RWPE1 (cell line): ENCODE results near the gene NYAP2.

Source experiments
- CTCF ChIA-PET: fragments of 350-600 bp; sonication (Branson Sonifier 250); formaldehyde crosslinking; extraction: SDS; loops from one replicate; lab custom pipeline; 2021; lab: Yijun Ruan, JAX
- POLR2A ChIA-PET: fragments of 400-600 bp; formaldehyde crosslinking; extraction: SDS; loops from one replicate; lab custom pipeline; 2020; ENCODE audit warnings: antibody characterized with exemption; ENCODE audit not compliant: low non-redundant PET; lab: Yijun Ruan, JAX
- DNase-seq: peaks from one replicate; pipeline ENCODE4 v3.0.0; 2012; ENCODE audit warnings: low spot score
- H3K27ac ChIP-seq: fragments of 450-650 bp; 2 replicates; pipeline ENCODE4 v1.5.1; 2017
- CTCF ChIP-seq: fragments of 450-650 bp; conservative IDR thresholded peaks from 2 replicates; pipeline ENCODE4 v1.5.1; 2017; ENCODE audit warnings: low read depth, mild to moderate bottlenecking

Gene NYAP2

GRCh38 chr2:225402210-225402776, 2.8 kb downstream of the NYAP2 start:
- no peak overlapping the region for H3K27ac ChIP-seq
- ChIA-PET POLR2A (no interaction called here), CTCF (interaction anchor here (0.6 kb wide), 1 partner anchor 143 kb away, joined by 5 read pairs; no protein-coding TSS in a partner anchor)
- no peak for TF ChIP-seq CTCF
- no peak for DNase-seq

GRCh38 chr2:225411452-225411851, 11.9 kb downstream of the NYAP2 start:
- ChIA-PET CTCF (no interaction called here), POLR2A (no interaction called here)
- no peak for DNase-seq
- no peak overlapping the region for H3K27ac ChIP-seq
- TF ChIP-seq CTCF: no peak

DNA sequence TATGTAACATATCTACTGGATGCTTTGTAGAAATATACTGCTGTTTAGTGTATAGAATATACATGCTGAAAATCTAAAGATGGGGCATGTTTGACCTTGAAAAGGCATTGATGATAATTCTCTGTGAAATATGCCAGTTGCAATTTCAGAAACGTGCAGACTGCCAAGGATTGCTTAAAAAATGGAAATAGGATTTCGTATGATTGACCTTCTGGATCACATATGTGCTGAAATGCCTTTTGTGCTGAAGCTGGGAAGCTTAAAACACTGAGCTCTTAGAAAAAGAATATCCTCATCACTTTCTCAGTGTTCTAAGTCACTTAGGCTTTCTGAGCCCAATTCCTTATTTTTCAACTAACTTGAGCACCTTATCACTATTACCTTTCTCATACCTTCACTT, 14.3 kb downstream of the NYAP2 start:
- ChIA-PET POLR2A (no interaction called here), CTCF (no interaction called here)
- no peak for TF ChIP-seq CTCF
- H3K27ac ChIP-seq: no peak overlapping the region
- no peak for DNase-seq

GRCh38 chr2:225414902-225415301, 15.4 kb downstream of the NYAP2 start:
- TF ChIP-seq CTCF: no peak
- no peak for DNase-seq
- H3K27ac ChIP-seq: no peak overlapping the region
- CTCF ChIA-PET: interaction anchor here (0.6 kb wide), 1 partner anchor 1403 kb away, joined by 5 read pairs; no protein-coding TSS in a partner anchor
- POLR2A ChIA-PET: no interaction called here

GRCh38 chr2:225415341-225415740, 15.8 kb downstream of the NYAP2 start:
- DNase-seq: no peak
- no peak for TF ChIP-seq CTCF
- ChIA-PET CTCF (interaction anchor here (0.6 kb wide), 1 partner anchor 1403 kb away, joined by 5 read pairs; no protein-coding TSS in a partner anchor), POLR2A (no interaction called here)
- no peak overlapping the region for H3K27ac ChIP-seq

DNA sequence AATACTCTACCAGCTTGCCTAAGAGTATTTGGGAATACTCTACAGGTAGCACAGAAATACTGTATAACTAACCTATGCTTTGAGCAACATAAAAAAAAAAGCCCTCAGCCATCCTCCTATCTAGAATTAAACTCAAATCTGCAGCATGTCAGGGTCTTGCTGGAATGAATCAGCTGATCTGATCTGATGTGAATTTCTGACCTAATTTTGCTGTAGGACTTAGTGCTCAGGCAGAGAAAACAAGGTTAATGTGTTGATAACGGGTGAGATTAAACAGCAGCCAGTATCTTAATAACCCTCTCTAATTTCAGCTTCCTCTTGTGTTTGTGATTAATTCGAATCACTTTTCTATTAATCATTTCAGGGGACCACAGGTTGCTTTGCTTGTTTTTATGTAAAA, 16.3 kb downstream of the NYAP2 start:
- CTCF ChIA-PET: no interaction called here
- no peak overlapping the region for H3K27ac ChIP-seq
- POLR2A ChIA-PET: no interaction called here
- DNase-seq: no peak
- no peak for TF ChIP-seq CTCF
